ENCODE measurements around the gene LCE1F.

The LCE1F gene, protein sequence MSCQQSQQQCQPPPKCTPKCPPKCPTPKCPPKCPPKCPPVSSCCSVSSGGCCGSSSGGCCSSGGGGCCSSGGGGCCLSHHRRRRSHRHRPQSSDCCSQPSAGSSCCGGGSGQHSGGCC

DNA sequence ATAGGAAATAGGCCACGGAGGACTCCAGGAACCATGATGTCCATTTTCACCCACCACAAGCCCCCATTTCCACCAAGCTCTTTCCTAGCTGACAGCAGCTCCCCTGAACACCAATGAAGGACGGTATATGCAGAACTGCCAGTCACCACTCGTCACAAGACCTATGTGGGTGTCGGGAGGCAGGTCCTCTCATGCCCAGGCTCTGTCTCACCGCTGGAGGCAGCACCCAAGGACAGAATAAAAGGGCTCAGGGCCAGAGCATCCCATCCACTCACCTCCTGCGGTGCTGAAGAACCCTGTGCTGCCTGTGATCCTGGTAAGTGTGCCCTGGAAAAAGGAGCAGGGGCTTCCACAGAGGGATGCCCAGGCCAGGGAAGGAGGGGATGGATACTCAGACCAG lies at the start of gene LCE1F:
Gene LCE1F, plus strand, starts transcription at position 266 of the 400 bp plus-strand sequence. CDS start 1,232 bp downstream, outside the sequence.
- DNase-seq = no peak

DNA sequence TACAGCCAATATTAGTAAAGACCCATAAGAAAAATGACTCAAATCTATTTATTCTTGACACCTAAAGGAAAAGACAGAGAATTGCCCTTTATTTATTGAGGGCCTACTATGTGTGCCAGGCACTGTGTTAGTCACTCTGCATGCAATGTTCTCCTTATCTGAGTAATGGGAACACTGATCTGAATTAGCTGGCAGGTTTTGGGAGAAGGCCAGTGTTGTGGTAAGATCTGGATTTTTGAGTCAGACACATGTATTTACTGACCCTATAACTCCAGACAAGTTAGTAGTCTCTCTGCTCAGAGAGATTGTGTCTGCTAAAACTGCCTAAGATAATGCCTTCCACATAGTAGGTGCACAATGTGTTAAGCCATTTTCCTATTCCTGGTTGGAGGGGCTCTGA lies 49.7 kb upstream of the LCE1F start:
- DNase-seq = no peak

GRCh38 chr1:152728986-152729385 lies 46.0 kb upstream of the LCE1F start:
- DNase-seq = no peak

- no peak for DNase-seq
These were observed 39.3 kb upstream of the LCE1F start for GRCh38 chr1:152735648-152736047.

DNA sequence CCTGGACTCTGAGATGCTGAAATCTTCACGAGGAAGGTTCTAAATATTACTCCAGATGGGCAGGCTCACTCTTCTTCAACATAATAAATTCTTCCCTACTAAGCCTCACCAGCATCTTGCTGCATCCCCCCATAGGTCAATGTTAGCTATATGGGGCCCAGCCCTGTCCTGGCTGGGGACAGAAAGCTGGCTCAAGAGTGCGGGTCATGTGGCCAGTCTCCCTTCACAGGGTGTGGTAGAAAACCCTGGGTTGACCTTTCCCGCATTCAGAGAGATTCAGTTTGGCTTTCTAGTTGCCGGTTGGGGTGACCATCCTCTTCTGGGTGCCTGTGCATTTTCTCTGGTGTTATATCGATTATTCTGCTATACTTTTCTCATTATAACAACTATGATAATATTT lies 36.9 kb upstream of the LCE1F start:
- no peak for DNase-seq

DNA sequence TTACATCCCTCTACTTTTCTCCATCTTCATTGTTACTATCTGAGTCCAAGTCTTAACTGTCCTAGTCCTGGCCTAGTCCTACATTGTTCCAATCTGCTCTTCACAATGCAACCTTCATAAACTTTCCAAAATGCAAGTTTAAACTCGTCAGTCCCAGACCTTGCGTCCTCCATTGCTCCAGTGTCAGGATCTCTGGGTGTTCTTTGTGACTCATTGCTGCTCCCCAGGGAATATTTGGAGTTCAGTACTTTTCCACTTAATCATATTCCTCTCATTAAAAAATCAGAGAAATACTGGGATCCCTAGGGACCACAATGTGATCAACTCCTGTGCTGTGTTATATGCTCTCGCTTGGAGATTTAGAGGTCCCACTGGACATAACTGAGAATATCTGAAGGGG lies 35.1 kb upstream of the LCE1F start:
- DNase-seq = no peak

DNA sequence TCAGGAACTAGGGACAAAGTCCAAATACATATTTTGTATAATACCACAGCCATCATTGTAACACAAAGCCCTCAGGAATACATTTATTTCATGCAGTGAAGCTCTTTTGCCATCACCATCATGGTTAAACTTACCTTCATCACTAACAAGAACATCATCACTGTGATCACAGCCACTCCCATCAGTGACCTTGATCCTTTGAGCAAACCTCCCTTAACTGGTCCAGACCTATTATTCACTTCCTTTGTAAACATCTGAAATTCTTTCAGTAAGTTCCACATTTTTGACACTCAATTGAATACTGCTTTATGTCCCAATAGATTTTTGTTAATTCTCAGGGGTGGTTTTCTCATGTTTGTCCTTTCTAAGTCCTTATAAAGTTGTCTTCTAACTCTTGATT lies 33.3 kb upstream of the LCE1F start:
- DNase-seq = no peak

DNA sequence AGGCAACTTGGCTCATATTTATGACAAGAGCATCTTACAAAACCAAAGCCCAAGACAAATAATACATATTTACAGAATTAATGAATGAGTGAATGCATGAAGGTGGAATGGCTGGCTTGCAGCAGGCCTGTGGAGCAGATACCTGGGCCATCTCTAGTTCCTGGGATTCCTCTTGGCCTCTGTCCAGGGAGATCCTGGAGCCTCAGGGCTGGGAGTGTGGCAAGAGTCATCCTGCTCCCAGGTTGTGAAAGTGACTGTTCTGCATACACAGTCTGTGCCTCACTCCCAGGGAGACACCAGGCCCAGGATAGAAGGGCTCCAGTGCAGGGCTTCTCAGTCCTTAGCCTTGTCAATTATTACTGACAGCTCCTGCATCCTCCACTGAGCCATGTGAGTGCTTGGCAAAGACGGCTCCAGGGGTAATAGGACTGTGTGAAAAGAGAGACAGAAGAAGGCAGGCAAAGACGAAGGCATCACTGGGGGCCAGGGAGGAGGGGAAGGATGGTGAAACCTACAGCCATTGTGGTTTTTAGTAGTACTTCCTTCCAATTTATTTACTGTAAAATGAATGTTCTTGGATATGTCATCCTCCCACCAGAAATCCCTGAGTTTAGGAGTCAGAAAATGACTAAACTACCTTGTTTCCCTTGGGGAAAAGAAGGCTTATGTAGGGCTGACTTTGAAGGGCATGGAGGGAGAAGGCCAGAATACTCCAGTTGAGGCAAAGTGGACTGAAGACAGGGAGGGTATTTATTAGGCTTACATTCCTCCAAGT lies 31.4 kb upstream of the LCE1F start:
- no peak for DNase-seq

DNA sequence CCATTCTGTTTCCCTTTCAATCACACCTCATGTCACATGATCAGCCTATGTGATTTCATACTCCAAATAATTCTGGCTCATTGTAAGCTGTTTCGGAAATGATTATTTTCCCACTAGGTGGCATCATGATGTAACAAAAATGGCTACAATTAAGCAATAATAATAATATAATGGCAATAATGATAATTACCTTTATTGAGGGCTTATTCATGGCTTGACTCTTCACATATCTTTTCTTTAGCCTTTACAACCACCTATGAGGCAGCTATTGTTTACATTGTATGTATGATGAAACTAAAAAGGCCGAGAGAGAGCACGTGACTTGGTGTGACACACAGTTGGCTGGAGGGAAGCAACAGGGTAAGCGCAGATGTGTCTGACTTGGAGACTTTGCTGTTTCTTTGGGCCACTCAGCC lies 29.6 kb upstream of the LCE1F start:
- no peak for DNase-seq

DNA sequence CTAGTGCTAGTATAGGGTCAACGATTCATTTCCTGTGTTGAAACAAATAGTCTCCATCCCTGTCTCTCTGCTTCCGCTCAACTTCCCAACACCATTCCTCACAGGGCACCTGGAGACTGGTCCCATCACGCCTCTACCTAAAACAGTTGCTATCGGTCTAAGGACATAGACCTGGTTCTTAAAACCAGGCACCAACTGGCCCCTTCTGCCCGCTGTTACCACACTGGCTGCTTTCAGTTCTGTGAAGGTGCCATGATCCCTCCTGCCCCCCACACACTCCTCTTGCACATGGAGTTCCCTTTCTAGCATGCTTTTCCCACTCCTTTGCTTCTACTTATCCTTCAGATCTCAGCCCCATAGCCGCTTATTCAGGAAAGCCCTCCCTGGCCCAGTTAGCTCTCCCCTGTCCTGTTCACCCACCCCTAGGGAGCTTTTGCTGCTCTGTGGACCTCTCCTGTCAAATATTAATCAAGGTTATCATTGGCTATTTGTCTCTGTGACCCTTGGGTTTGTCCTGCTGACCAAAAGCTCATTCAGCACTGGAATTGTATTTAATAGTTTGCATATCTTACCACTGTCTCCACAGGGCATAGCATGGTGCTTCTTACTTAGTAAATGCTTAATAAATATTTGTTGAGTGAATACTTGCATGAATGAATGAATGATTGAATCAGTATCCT lies 29.0 kb upstream of the LCE1F start:
- no peak for DNase-seq

- DNase-seq = no peak
These were observed 27.1 kb upstream of the LCE1F start for GRCh38 chr1:152747831-152748230.

GRCh38 chr1:152752225-152752624 lies 22.7 kb upstream of the LCE1F start:
- no peak for DNase-seq

DNA sequence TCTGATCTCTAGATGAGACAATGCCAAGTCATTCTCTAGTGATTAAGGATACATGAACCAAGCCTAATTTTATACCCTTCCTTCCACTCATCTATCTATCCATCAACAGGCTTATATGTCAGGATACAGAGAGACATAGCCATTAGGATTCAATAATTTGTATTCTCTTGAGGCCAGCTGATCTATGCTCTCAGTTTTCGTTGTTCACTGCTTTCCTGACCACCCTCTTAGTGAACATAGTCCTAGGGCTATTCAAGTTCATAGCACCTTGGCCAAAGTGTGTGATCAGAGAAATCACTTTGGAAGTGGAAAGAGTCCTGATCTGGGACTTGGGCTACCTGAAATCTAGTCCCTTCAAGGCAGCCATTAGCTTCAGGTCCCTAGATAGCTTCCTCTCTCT lies 21.4 kb upstream of the LCE1F start:
- no peak for DNase-seq

DNA sequence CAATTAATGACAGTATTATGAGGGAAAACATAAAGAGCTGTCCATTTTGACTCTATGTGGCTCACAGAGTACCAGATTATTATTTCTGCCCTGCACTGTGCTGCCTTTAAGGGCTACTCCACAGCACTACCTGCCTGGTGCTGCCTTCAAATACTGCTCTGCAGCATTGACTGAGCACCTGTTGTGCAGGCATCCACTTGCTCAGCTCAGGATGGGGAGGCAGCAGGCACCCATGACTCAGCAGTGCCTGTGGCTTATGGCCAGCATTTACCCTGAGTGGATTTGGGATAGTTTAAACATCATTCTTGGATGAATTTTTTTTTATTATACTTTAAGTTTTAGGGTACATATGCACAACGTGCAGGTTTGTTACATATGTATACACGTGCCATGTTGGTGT lies 18.1 kb upstream of the LCE1F start:
- no peak for DNase-seq

DNA sequence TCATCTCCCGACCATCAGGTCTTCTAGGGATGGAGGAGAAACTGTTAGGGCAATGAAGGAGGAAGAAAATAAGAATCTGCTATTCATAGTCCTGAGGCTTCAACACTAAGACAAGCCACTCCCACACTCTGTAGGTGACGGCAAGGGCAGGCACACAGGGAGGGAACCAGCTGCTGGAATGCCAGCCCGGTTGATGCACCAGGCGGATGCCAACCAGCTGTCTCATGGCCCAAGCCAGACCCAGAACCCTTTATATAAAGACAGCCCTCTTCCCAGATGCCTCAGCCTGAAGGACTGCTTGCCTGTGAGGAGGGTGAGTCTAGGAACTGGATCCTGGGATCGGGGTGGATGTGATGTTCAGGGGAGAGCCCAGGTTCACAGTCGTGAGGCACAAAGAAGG lies 17.2 kb upstream of the LCE1F start, which contains the start of gene KPRP:
Gene KPRP, plus strand, starts transcription at position 279 of the 400 bp plus-strand sequence. CDS start 1,564 bp downstream, outside the sequence.
- DNase-seq = no peak

DNA sequence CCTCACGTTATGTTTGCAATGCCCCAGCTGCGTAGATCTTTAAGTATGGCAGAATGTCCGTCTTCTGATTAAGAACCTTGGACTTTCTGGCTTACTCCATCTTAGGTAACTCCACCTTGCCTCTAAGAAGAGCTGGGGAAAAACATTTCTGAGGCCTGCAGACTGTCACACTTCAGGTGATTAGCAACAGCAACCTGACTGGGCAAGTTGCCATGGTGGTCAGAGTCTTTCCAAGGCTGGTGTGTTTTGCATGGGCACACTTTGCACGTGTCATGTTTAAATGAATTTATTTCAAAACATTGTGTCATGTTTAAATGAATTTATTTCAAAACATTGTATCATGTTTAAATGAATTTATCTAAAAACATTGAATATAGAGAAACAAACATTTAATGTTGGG lies 16.3 kb upstream of the LCE1F start:
- no peak for DNase-seq

DNA sequence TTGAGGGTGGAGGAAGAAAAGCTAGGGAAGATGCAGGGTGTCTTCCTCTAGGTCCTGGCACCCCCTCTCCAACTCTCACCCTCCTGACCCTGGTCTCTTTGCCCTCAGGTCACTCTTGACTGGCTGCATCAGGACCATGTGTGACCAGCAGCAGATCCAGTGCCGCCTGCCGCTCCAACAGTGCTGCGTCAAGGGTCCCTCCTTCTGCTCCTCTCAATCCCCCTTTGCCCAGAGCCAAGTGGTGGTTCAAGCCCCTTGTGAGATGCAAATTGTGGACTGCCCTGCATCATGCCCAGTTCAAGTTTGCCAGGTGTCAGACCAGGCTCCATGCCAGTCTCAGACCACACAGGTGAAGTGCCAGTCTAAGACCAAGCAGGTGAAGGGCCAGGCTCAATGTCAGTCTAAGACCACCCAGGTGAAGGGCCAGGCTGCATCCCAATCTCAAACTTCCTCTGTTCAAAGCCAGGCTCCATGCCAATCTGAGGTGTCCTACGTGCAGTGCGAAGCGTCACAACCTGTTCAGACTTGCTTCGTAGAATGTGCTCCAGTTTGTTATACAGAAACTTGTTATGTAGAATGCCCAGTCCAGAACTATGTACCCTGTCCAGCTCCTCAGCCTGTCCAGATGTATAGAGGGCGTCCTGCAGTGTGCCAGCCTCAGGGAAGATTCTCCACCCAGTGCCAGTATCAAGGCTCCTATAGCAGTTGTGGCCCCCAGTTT lies 15.3 kb upstream of the LCE1F start:
- no peak for DNase-seq

DNA sequence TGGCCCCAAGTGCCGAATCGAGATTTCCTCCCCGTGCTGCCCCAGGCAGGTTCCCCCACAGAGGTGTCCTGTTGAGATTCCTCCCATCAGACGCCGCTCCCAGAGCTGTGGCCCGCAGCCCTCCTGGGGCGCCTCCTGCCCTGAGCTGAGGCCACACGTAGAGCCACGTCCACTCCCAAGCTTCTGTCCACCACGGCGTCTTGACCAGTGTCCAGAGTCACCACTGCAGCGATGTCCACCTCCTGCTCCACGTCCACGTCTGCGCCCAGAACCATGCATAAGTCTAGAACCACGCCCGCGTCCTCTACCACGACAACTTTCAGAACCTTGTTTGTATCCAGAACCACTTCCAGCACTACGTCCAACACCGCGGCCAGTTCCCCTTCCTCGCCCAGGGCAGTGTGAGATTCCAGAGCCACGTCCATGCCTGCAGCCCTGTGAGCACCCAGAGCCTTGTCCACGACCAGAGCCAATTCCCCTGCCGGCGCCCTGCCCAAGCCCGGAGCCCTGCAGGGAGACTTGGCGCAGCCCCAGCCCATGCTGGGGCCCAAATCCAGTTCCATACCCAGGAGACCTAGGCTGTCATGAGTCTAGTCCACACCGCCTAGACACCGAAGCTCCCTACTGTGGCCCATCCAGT lies 14.3 kb upstream of the LCE1F start:
- DNase-seq = no peak

DNA sequence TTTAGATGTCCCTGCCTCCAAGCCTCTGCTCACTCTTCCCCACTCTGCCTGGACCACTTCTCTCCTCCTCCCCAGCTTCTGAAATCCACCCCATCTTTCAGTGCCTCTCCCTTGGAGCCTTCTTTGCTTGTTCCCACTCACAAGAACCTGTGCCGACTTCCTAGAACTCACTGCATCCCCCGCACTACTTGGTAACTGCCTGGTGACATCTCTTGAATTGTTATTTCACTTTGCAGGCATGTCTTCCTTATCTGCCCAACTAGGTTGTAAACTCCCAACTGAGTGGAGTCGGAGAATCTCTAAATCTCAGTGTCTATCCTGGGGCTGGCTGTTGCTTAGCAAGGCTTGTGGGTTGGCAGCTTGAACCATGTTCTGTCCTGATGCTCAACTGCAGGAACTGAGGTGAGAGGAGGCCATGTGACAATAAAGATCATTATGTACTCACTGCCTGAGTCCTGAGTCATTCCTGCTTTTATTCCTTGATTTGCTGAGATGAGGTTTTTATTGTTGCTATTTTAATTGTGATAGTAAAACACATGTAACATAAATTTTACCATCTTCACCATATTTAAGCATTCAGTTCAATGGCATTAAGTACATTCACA lies 13.2 kb upstream of the LCE1F start:
- DNase-seq = no peak

GRCh38 chr1:152768847-152769533 lies 6.0 kb upstream of the LCE1F start:
- no peak for DNase-seq

GRCh38 chr1:152770411-152770810 lies 4.5 kb upstream of the LCE1F start:
- no peak for DNase-seq

DNA sequence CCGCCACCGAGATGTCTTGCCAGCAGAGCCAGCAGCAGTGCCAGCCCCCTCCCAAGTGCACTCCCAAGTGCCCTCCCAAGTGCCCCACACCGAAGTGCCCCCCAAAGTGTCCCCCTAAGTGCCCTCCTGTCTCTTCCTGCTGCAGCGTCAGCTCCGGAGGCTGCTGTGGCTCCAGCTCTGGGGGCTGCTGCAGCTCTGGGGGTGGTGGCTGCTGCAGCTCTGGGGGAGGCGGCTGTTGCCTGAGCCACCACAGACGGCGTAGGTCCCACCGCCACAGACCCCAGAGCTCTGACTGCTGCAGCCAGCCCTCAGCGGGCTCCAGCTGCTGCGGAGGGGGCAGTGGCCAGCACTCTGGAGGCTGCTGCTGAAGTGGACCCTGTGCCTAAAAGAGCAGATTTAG lies 1.4 kb downstream of the LCE1F start:
- DNase-seq = no peak
